HG03521 (cell line): ENCODE results near the gene LSM7.

Source experiments
- ATAC-seq: cut with Tn5 transposase; IDR thresholded peaks from one replicate; pipeline ENCODE4 v1.9.1; 2021; ENCODE audit warnings: mild to moderate bottlenecking, moderate library complexity; ENCODE audit not compliant: unreplicated experiment

The LSM7 gene

DNA sequence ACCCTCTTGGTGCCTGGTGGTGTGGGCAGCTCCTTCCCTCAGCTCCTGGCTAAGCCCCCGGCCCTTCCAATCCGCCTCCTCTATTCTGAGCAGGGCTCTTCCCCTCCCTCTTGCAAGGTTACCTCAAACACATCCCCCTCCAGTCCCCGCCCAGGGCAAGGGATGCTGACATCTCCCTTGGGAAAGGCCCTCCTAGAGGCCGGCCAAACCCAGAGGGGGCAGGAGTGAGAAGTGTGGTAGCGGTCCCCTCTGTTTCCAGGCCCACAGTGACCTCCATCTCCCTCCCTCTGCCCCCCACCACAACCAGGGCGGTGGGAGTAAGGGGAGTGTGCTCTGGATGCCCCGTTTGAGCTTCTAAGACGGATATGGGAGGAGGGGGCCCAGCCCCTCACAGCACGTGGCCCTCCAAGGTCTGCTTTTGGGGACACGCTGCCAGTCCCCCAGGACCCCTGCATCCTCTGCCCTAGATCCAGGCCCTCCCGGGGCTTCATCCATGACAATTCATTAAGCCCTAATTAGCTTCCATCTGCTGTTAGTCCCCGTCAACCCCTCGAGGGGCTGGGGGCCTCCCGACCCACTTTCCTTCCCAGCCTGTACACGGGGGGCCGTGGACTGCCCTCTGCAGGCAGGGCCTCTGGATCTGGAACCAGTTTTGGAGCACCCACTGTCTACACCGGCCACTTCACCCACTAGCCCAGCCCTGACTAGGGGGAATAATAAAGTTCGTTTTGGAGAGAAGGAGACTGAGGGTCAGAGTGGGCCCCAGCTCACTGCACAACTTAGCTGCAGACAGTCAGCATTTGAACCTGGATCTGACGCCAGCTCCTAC is 22.7 kb downstream of the LSM7 start:
- ATAC-seq = no peak

DNA sequence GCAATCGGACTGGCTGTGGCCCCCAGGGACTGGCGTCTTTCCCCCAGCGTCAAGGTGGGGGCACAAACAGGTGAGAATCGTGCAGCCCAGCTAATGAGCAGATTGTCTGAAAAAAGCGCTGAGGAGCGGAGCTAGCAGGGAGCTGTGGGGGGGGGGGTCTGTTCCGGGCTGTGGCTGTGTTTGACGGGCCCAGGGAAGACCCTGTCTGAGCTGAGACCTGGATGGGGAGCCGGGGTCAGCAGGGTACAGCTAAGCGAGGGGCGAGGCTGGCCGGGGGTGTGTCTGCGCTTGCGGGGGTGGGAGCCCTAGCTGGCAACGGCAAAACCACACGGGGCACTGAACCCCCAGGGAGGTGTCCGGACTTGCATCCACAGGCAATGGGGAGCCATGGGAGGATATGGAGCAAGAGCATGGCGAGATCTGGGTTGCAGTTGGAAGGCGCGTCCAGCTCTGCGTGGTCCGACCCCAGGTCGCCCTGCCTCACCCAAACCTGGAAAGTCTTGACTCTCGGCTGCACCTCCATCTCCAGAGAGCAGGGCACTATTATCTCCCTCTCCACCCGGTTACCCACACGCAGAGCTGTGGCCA is 25.1 kb downstream of the LSM7 start:
- no peak for ATAC-seq

DNA sequence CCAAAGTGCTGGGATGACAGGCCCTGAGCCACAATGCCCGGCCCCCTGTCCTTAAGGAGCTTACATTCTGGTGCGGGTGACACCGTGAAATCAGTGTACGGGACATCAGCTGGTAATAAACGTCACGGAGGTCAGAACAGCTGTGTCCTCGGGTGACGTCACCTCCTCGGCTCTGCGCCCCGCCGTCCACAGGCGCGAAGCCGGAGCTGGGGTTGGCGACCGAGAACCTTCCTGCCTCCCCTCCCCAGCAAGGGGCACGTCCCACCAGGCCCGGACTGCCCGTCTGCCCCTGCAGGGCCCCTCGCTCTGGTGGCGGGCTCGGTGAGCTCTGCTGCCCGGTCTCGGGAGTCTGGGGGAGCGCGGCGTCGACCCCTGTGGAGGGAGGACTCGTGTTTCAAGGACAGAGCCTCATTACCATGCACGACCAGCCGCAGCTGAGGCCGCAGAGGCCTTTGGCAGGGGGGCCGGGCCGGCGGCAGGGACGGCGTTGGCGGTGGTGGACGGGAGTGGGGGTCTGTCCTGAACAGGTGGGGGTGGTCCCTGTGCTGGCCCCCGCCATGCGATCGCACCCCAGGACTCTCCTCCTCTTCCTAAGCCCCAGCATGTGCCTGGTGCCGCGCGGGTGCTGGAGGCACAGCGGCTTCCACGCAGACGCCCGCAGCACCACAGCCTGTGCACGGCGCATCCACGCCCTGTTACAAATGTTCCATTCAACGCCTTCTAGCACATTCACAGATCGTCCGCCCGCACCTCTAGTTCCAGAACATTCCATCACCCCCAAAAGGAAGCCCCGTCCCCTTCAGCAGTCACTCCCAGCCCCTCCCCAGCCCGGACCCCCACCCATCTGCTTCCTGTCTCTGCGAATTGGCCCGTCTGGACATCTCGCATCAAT is 25.8 kb downstream of the LSM7 start:
- ATAC-seq = no peak

DNA sequence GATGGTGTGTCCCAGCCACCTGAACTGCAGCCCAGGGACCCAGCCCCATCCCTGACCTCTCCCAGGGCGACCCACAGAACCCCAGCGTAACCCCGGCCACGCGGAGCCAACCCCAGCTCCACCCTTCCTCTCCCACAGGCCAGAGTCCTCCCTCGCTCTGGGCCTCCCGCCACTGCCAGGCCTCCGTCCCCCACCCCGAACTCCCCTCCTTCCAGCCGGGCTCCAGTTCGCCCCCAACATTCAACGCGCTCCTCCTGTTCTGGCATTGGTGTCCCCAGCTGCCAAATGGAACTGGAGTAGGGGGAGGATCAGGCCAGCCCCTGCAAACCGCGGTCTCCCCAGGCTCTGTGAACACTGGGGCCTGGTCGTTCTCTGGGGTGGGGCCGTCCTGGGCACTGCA is 27.9 kb downstream of the LSM7 start:
- no peak for ATAC-seq

DNA sequence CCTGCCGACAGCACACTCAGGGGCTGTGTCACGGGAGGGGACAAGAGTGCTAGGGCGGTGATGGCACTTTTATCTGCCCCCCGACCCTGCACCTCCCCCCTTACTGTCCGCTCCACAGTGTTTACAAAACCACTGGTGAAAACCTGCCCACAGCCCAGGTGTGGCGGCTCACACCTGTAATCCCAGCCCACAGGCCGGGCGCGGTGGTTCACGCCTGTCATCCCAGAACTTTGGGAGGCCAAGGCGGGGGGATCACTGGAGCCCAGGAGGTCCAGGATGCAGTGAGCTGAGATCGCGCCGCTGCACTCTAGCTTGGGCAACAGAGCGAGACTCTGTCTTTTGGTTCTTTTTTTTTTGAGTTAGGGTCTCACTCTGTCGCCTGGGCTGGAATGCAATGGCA is 32.2 kb downstream of the LSM7 start:
- ATAC-seq = no peak

DNA sequence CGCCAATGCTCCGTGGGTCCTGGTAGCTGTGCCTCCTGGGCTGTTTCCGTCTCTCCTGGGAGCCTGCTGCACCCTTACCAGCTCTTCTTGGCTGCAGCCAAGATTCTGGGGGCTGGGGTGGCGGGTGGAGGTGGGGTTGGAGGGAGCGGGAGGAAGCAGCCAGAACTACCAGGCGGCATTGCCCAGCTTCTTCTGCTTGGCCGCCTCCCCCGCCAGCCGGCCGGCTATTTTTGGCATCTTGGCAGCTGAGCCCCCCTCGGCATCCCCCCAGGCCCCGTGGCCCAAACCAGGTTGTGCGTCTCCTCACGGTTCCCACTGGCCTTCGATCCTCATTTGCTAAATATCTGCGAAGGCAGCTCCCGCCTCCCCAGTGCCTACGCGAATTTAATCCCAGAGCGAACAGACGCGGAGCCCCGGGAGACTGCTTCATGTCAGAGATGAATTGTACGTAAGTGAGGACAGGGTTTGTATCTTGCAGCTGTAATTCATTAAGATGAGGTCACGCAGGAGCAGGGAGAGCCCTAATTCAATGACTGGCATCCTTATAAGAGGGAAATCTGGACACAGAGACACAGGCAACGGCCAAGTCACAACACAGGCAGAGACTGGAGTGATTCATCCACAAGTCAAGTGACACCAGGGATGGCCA is 33.6 kb downstream of the LSM7 start:
- ATAC-seq = no peak

DNA sequence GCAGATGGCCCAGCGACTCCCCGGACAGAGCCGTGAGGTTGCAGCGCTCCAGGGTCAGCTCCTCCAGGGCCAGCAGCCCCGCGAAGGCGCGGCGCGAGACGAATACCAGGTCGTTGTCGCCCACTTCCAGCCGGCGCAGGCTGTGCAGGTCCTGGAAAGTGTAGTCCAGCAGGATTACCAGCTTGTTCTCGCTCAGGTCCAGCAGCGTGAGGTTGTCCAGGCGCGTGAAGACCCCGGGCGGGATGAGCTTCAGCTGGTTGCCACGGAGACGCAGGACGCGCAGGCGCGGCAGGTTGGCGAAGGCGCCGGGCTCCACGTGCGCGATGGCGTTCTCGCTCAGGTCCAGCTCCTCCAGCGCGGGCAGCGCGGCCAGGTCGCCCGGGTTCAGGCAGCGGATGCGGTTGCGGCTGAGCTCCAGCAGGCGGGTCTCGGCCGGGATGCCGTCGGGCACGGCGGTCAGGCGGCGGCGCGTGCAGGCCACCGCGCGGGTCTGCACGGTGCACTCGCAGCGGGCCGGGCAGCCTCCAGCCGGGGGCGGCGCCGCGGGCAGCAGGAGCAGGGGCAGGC is 37.1 kb downstream of the LSM7 start:
- ATAC-seq = no peak

DNA sequence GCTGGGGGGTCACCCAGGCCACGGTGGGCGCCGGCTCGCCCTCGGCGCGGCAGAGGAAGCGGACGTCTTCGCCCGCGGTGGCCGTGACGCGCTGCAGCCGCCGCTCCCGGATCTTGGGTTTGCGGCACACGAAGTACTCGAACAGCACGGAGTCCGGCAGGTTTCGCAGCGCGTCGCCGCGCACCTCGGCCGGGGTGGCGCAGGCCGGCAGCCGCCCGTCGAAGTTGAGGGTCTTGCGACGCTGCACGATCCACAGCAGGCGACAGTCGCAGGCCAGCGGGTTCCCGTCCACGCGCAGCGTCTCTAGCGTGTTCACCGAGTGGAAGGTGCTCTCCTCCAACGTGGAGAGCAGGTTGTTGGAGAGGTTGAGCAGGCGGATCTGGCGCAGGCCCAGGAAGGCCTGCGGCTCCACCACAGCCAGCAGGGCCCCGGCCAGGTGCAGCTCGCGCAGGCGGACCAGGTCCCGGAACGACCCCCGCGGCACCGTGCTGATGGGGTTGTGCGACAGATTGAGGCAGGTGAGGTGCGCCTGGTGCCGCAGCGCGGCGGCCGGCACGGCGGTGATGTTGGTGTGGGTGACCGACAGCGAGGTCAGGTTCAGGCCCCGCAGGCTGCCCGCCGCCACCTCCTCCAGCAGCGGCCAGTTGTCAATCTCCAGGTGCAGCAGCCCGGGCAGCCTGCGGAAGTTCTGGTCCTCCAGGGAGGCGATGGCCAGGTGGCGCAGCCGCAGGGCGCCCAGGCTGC is 37.8 kb downstream of the LSM7 start:
- no peak for ATAC-seq

DNA sequence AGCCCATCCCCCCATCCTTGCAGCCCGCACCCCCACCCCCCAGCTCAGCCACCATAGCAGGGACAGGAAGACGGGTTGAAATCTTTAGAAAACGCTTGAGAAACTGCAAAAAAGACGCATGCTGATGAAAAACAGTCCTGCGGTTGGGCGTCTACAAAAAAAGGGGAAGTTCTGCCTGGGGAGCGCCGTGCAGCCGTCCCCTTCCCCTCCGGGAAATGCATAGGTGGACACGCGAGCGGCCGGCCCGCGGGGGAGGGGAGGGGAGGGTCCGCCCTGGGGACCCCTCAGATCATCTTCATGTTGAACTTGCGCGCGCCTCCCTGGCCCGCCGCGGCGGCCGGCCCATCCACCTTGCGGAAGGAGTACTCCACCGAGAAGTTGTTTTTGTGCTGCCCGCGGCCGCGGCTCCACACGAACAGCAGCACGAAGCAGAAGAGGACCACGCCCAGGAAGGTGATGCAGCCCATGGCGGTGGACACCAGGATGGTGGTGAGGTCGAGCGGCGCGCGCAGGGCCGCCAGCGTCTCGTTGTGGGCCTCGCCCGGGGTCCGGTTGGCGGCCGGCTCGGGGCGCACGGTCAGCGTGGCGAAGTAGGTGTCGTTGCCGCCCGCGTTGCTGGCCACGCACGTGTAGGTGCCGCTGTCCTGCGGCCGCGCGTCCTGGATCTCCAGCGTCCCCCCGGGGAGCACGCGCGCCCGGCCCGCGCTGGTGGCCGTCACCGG is 38.5 kb downstream of the LSM7 start:
- no peak for ATAC-seq

DNA sequence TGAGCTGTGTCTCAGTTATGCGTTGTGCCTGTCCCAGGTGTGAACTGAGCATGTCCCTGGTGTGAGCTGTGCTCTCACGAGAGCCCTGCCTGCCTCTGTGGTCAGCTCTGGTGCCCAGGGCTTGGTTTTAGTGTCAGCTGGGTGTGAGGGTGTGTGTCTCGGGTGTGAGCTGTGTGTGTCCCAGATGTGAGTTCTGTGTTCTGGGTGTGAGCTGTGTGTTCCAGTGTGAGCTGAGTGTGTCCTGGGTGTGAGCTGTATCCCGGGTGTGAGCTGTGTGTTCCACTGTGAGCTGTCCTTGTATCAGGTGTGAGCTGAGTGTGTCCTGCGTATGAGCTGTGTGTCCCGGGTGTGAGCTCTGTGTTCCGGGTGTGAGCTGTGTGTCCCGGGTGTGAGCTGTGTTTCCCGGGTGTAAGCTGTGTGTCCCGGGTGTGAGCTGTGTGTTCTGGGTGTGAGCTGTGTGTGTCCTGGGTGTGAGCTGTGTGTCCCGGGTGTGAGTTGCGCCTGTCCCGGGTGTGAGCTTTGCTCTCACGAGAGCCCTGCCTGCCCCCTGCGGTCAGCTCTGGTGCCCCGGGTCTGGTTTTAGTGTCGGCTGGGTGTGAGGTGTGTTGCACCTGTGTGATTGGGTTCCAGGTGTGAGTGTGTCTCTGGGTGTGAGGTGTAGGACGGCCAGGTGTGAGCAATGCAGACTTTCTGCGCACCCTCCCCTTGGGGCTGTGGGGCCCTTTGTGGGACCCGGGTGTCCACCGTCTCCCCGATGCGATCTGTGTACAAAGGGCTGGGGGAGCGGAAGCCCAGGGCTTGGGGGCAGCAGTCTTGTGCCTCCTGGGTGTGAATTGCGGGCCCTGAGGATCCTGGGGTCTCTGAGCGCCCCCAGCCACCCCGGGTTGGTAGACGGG is 39.3 kb downstream of the LSM7 start:
- no peak for ATAC-seq

DNA sequence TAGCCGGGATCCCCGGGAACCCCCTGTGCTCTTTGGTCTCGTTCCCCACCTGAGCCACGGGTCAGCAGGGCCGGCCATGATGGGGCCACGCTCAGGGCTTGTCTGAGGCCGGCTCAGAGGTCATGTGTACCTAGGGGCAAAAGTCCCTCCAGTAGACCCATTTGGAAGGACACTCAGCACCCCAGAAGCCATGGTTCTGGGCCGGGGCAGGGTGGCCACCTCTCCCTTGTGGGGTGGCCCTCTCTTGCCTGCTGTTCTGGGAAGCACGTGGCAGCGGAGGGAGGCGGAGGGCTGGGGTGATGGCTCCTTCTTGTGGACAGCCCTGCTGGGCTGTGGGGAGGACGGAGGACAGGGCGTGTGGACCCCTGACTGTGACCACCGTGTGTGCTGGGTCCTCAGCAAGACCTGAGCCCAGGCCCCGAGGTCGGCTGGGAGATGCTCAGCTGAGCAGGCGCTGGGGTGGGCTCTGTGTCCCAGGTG is 40.0 kb downstream of the LSM7 start:
- ATAC-seq = no peak

DNA sequence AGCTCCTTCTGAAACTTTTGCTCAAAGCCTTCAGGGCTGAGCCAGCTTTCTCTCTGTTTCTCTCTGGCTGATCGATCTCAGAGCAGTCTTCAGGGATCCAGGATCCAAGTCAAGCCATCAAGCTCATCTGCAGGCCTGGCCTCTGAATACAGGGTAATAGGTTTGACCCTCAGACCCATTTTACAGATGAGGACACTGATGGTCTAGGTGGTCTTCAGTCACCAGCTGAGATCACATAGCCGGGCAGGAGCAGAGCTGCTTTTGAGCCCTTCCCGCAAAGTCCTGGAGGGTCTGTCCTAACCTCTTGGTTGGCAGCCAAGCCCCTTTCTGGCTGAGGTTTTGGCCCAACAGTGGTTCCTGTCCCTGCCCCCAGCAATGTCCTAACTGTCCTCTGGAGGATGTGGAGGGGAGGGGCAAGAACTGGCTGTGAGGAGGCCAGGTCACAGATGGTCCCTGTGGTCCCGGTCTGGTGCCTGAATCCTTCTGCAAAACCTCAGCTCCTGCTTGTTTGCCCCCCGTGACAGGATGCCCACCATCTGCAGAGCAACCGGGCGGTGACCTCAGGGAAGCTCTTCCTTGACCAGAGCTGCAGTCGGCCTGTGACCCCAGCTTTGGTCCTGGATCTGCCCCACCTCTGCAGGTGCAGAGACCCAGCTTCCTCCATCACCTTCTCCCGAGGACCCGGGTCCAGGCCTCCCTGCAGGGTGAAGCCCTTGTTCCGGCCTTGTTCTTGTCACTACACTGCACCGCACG is 40.6 kb downstream of the LSM7 start:
- no peak for ATAC-seq

DNA sequence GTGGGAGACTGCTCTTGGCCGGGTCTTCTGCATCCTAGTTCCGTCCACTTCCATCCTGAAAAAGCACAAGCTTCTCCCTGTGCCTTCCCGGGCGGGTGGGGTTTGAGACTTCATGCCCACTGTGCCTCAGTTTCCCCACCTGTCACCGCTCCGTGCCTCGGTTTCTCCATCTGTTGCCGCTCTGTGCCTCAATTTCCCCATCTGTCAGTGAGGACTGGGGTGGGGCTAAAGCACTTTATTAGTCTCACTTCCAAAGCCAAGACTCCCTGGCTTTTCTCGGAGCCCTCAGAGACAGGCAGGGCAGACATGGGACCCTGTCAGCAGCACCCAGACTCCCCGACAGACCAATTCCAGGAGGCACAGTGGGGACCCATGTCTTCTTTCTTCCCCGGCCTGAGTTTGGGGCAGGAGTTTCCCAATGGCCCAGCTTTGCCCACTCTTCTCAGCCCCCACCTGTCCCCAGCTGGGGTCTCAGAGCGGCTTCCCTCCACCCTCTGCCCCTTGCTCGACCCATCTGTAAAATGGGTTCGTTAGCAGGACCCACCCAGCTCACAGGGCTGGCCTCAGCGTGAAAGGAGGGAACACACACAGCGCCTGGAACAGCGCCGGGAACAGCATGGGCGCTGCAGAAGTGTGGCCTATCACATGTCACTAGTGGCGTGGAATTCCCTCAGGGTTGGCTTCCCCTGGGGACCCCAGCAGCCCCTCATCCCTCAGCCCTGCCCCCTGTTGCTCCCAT is 41.8 kb downstream of the LSM7 start:
- ATAC-seq = no peak

DNA sequence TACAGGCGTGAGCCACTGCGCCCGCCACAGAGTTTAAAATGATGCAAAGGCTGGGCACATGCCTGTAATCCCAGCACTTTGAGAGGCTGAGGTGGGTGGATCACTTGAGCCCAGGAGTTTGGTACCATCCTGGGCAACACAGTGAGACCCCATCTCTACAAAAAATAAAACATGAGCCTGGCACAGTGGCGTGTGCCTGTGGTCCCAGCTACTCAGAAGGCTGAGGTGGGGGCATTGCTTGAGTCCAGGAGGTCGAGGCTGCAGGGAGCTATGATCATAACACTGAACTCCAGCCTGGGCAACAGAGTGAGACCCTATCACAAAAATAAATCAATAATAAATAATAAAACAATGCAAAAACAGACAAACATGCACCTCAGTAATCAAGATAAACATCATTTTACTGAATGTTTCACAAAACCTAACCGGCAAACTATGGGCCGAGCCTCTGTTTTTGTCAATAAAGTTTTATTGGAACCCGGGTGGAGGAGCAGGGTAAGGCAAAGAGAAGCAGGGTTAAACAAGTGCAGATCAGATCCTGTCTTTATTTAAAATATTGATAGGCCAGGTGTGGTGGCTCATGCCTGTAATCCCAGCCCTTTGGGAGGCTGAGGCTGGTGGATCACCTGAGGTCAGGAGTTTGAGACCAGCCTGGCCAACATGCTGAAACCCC is 44.4 kb downstream of the LSM7 start:
- no peak for ATAC-seq

DNA sequence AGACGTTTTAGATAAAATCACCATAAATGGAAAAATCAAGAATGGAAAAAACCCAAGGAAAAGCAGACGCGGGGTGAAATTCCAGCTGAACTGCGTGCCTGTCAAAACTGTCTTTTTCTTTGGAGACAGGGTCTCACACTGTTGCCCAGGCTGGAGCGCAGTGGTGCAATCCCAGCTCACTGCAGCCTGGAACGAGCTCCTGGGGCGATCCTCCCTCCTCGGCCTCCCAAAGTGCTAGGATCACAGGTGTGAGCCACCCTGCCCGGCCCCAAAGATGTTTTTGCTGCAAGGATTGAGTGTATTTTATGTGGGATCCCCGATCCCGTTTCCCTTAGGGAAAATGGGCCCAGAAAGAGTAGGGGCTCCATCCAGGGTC is 45.5 kb downstream of the LSM7 start:
- ATAC-seq = no peak

DNA sequence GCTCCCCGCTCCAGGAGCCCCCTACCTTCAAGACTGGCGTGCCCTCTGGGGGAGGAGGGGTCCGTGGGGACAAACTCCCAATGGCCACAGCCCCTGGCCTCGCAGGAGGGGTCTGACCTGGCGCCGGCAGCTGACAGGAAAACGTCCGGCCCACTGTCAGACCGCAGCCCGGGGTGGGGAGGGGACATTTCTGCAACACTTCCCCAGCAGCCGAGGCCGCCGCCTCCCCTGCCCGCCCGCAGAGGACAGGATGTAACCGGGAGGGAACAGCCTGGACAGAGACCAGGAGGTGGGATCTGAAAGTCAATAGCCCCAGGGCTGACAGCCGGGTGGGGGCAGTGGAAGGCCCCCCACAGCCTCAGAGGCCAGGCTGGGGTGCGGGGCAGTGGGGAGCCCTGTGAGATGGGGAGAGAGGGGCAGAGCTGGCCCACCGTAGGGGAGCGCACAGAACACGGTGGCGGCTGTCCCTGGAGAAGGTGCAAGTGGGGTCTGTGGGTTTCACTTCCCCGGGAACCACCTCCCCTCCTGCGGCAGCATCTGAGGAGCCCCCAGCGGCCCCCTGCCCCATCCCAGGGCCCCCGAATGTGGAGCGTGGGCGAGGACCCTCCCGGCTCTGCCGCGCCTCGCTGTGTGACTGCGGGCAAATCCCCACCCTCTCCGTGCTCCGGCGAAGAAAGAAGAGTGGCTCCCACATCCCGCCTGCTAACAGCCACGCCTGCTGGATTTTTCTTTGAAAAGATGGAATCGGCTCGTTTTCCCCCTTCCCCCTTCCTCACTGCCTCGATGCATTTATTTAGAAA is 46.1 kb downstream of the LSM7 start, which contains the start of gene PEAK3:
TSS of gene PEAK3 (minus strand) at position 114 of the 800 bp plus-strand sequence. CDS start 1,244 bp downstream, outside the sequence.
- no peak for ATAC-seq
